Measurements from ENCODE around the gene DOK4. TPM values are rescaled to one million over a fixed set of nuclear protein-coding genes. Genes with fewer than 3 reads are reported as not detected.

The DOK4 gene
- total and polyA plus RNA-seq, 2 of the 8 experiments (the other 6 are each of a cell fraction or from before 2014, with no cell fraction given): 24.0 to 28.9 TPM

- H3K27ac ChIP-seq (ENCODE audit: low read depth, low read length): no peak overlapping the region
- no peak overlapping the region for H2BK20ac ChIP-seq (ENCODE audit: low read length)
- H2AFZ ChIP-seq (ENCODE audit: low read length): no peak overlapping the region
- no peaks in the 10 kb centered on the region for H3K9me3 ChIP-seq (ENCODE audit: insufficient read depth in 2 of 2, low read depth in 1 of 2, low read length in 1 of 2)
- no peak overlapping the region for H3K18ac ChIP-seq (ENCODE audit: extremely low read depth, low read length)
- POLR2A ChIA-PET (ENCODE audit: partially characterized antibody): interaction anchor here (0.6 to 1.9 kb wide), 2 partner anchors 9 to 14 kb away, joined by 3 to 5 read pairs; no protein-coding TSS in a partner anchor
- H3K4me1 ChIP-seq (replicated peaks in 1 of 4; ENCODE audit: control insufficient read depth in 3 of 4, insufficient read depth in 4 of 4, low read length in 3 of 4): peaks cover 0 to 5% (median 0%) of the 10 kb centered on the region in 4 experiments; a peak in 3 of 7 replicates
- no peak overlapping the region for H4K91ac ChIP-seq (replicated peaks; ENCODE audit: insufficient read length, low read length)
- no peak overlapping the region for H3K9ac ChIP-seq (replicated peaks in 1 of 4; ENCODE audit: extremely low read depth in 1 of 4, low read depth in 3 of 4, low read length in 3 of 4)
- H4K5ac ChIP-seq (ENCODE audit: insufficient read length, low read depth, low read length): no peak overlapping the region
- no peak overlapping the region for H3K23ac ChIP-seq (ENCODE audit: insufficient read length)
- no peak overlapping the region for H2BK15ac ChIP-seq (ENCODE audit: low read length)
- no peak for DNase-seq (ENCODE audit: low read depth in 1 of 2, low spot score in 2 of 2)
- no peak overlapping the region for H3K4me2 ChIP-seq (ENCODE audit: insufficient read depth in 1 of 2, low read depth in 2 of 2, low read length in 2 of 2)
- H4K8ac ChIP-seq (ENCODE audit: extremely low read depth, insufficient read depth, low read length): no peak overlapping the region
- WGBS, 2 experiments (ENCODE audit: extremely low coverage in 1 of 2, insufficient coverage in 1 of 2, insufficient read length in 1 of 2, insufficient replicate concordance in 2 of 2, low coverage in 1 of 2, low lambda C conversion rate in 2 of 2, missing lambda C conversion rate in 1 of 2): 92% methylated on average over 7 of the region's 7 CpGs; no CpG with 5 or more reads in 1 of the 2 experiments
- no peak overlapping the region for H3K4me3 ChIP-seq (ENCODE audit: extremely low read depth in 1 of 4, insufficient read depth in 2 of 4, low read depth in 3 of 4, low read length in 4 of 4)
- no peak overlapping the region for H2BK5ac ChIP-seq (ENCODE audit: low read depth, low read length)
- no peaks in the 10 kb centered on the region; the same call in 1 of the 2 replicates for H3K79me1 ChIP-seq (ENCODE audit: low read depth, low read length)
- FAIRE-seq: no peak
- no peaks in the 10 kb centered on the region for H4K20me1 ChIP-seq (replicated peaks in 1 of 2; ENCODE audit: control insufficient read depth in 1 of 2, insufficient read depth in 2 of 2, low read length in 2 of 2)
- no peak overlapping the region for H2BK120ac ChIP-seq (replicated peaks; ENCODE audit: low read depth, low read length)
- H3K4ac ChIP-seq (replicated peaks; ENCODE audit: insufficient read length, low read depth, low read length): no peak overlapping the region
- no peaks in the 10 kb centered on the region for H3K79me2 ChIP-seq (ENCODE audit: control insufficient read depth in 1 of 2, insufficient read depth in 2 of 2, low read length in 2 of 2)
- H3K23me2 ChIP-seq (ENCODE audit: low read depth, low read length): peaks cover 2% of the 10 kb centered on the region; the same call in 1 of the 2 replicates
- no peaks in the 10 kb centered on the region for H3K27me3 ChIP-seq (replicated peaks in 1 of 4; ENCODE audit: control insufficient read depth in 3 of 4, extremely low read depth in 1 of 4, insufficient read depth in 3 of 4, low read length in 3 of 4)
- CTCF ChIA-PET (ENCODE audit: partially characterized antibody): interaction anchor here (0.7 to 3.7 kb wide), 6 partner anchors 14 to 85 kb away, joined by 3 to 11 read pairs (median 5); no protein-coding TSS in a partner anchor
- H3K56ac ChIP-seq (replicated peaks; ENCODE audit: insufficient read length, low read depth, low read length): no peak overlapping the region
- no peak overlapping the region for H2AK5ac ChIP-seq (ENCODE audit: low read depth, low read length)
- no peak overlapping the region for H2BK12ac ChIP-seq (ENCODE audit: low read depth, low read length)
- H3K14ac ChIP-seq (ENCODE audit: insufficient read length): no peak overlapping the region
- no peaks in the 10 kb centered on the region for H3K36me3 ChIP-seq (ENCODE audit: control insufficient read depth in 2 of 4, insufficient read depth in 4 of 4, low read length in 3 of 4)
- TF ChIP-seq SUZ12 (IDR thresholded peaks at IDR 0.05; ENCODE audit: low read length) (no peak), HDAC2 (IDR thresholded peaks at IDR 0.05; ENCODE audit: borderline replicate concordance in 1 of 2, low read depth in 2 of 2, low read length in 2 of 2) (no peak), ASH2L (IDR thresholded peaks at IDR 0.05; ENCODE audit: low read length) (no peak), JUN (IDR thresholded peaks at IDR 0.05; ENCODE audit: low read depth, low read length) (no peak), ATF3 (IDR thresholded peaks at IDR 0.05; ENCODE audit: insufficient read depth, low read depth, low read length) (no peak), MAFK (IDR thresholded peaks at IDR 0.05; ENCODE audit: low read depth, low read length) (no peak), SP4 (IDR thresholded peaks at IDR 0.05; ENCODE audit: low read length) (no peak), SAP30 (IDR thresholded peaks at IDR 0.05; ENCODE audit: insufficient read depth, insufficient replicate concordance, low read length) (no peak), GTF2F1 (IDR thresholded peaks at IDR 0.05; ENCODE audit: borderline replicate concordance, low read depth, low read length) (no peak), RXRA (IDR thresholded peaks at IDR 0.05; ENCODE audit: insufficient read depth, low read depth, low read length) (no peak), TEAD4 (IDR thresholded peaks at IDR 0.05; ENCODE audit: low read depth, low read length) (no peak)
These were observed 15.2 kb upstream of the DOK4 start for GRCh38 chr16:57501492-57501891.

Data from H1 (cell line).